Measurements from ENCODE around the gene RABL6.
"Not testable (repeated sequence)": the region's sequence is repeated elsewhere in the genome, so short reads cannot be mapped to it uniquely, and the experiment has no call there.

RABL6 gene

GRCh38 chr9:136788644-136789522 is 18.9 kb upstream of the RABL6 start:
- not testable (repeated sequence) for H3K9me3 ChIP-seq (ENCODE audit: control insufficient read depth, low read length); H3K4me3 ChIP-seq (ENCODE audit: insufficient read depth, low read depth, low read length); H3K36me3 ChIP-seq (ENCODE audit: control insufficient read depth, insufficient read depth, low read length); H3K27me3 ChIP-seq (ENCODE audit: control insufficient read depth, insufficient read depth, low read length, poor library complexity, severe bottlenecking)
- Histone ChIP-seq H3K4me1 (ENCODE audit: control insufficient read depth, insufficient read depth, low read length) (peaks cover 12% of the 10 kb centered on the region), H3K27ac (ENCODE audit: insufficient read depth, low read depth, low read length, poor library complexity, severe bottlenecking) (peak overlapping the region; percentile 50)
- WGBS, 2 experiments, result 85 to 88% methylated on average over 25 to 26 of the region's 27 CpGs

GRCh38 chr9:136789523-136789937 is 18.2 kb upstream of the RABL6 start:
- H3K27ac ChIP-seq (ENCODE audit: insufficient read depth, low read depth, low read length, poor library complexity, severe bottlenecking), result peak overlapping the region; percentile 50
- H3K9me3 ChIP-seq (ENCODE audit: control insufficient read depth, low read length), result no peaks in the 10 kb centered on the region
- no peak overlapping the region for H3K4me3 ChIP-seq (ENCODE audit: insufficient read depth, low read depth, low read length)
- 76 to 77% methylated on average over 3 of the region's 3 CpGs for WGBS, 2 experiments
- H3K27me3 ChIP-seq (ENCODE audit: control insufficient read depth, insufficient read depth, low read length, poor library complexity, severe bottlenecking), result no peaks in the 10 kb centered on the region
- no peaks in the 10 kb centered on the region for H3K36me3 ChIP-seq (ENCODE audit: control insufficient read depth, insufficient read depth, low read length)
- H3K4me1 ChIP-seq (ENCODE audit: control insufficient read depth, insufficient read depth, low read length), result peaks cover 12% of the 10 kb centered on the region

- no peaks in the 10 kb centered on the region for H3K9me3 ChIP-seq (ENCODE audit: control insufficient read depth, low read length)
- H3K36me3 ChIP-seq (ENCODE audit: control insufficient read depth, insufficient read depth, low read length), result no peaks in the 10 kb centered on the region
- peaks cover 14% of the 10 kb centered on the region for H3K4me1 ChIP-seq (ENCODE audit: control insufficient read depth, insufficient read depth, low read length)
- no peaks in the 10 kb centered on the region for H3K27me3 ChIP-seq (ENCODE audit: control insufficient read depth, insufficient read depth, low read length, poor library complexity, severe bottlenecking)
- 0% methylated on average over 70 of the region's 70 CpGs for WGBS, 2 experiments
- no peak within 1 kb of the TSS for H3K27ac ChIP-seq (ENCODE audit: insufficient read depth, low read depth, low read length, poor library complexity, severe bottlenecking)
- peak within 1 kb of the TSS; percentile 75 for H3K4me3 ChIP-seq (ENCODE audit: insufficient read depth, low read depth, low read length)
Observed at GRCh38 chr9:136790640-136791515, 16.9 kb upstream of the RABL6 start, which contains the start of gene TMEM141. Gene TMEM141 (plus strand): TSS chr9:136791344. CDS start chr9:136791371, 27 bp downstream.

- Histone ChIP-seq H3K9me3 (ENCODE audit: control insufficient read depth, low read length) (no peaks in the 10 kb centered on the region), H3K27ac (ENCODE audit: insufficient read depth, low read depth, low read length, poor library complexity, severe bottlenecking) (no peak overlapping the region), H3K4me1 (ENCODE audit: control insufficient read depth, insufficient read depth, low read length) (peaks cover 22% of the 10 kb centered on the region), H3K36me3 (ENCODE audit: control insufficient read depth, insufficient read depth, low read length) (no peaks in the 10 kb centered on the region), H3K4me3 (ENCODE audit: insufficient read depth, low read depth, low read length) (peak overlapping the region; percentile 75), H3K27me3 (ENCODE audit: control insufficient read depth, insufficient read depth, low read length, poor library complexity, severe bottlenecking) (no peaks in the 10 kb centered on the region)
- 17 to 18% methylated on average over 29 of the region's 29 CpGs for WGBS, 2 experiments
Observed at GRCh38 chr9:136791516-136792276, 16.1 kb upstream of the RABL6 start.

GRCh38 chr9:136792321-136793085 is 15.2 kb upstream of the RABL6 start:
- H3K27me3 ChIP-seq (ENCODE audit: control insufficient read depth, insufficient read depth, low read length, poor library complexity, severe bottlenecking), result no peaks in the 10 kb centered on the region
- no peaks in the 10 kb centered on the region for H3K9me3 ChIP-seq (ENCODE audit: control insufficient read depth, low read length)
- H3K4me1 ChIP-seq (ENCODE audit: control insufficient read depth, insufficient read depth, low read length), result peaks cover 28% of the 10 kb centered on the region
- no peak overlapping the region for H3K27ac ChIP-seq (ENCODE audit: insufficient read depth, low read depth, low read length, poor library complexity, severe bottlenecking)
- WGBS, 2 experiments, result 94 to 95% methylated on average over 15 of the region's 15 CpGs
- no peaks in the 10 kb centered on the region for H3K36me3 ChIP-seq (ENCODE audit: control insufficient read depth, insufficient read depth, low read length)
- H3K4me3 ChIP-seq (ENCODE audit: insufficient read depth, low read depth, low read length), result no peak overlapping the region

- H3K27ac ChIP-seq (ENCODE audit: insufficient read depth, low read depth, low read length, poor library complexity, severe bottlenecking), result no peak overlapping the region
- peaks cover 28% of the 10 kb centered on the region for H3K4me1 ChIP-seq (ENCODE audit: control insufficient read depth, insufficient read depth, low read length)
- peaks cover under 1% of the 10 kb centered on the region for H3K27me3 ChIP-seq (ENCODE audit: control insufficient read depth, insufficient read depth, low read length, poor library complexity, severe bottlenecking)
- H3K4me3 ChIP-seq (ENCODE audit: insufficient read depth, low read depth, low read length), result no peak overlapping the region
- H3K9me3 ChIP-seq (ENCODE audit: control insufficient read depth, low read length), result no peaks in the 10 kb centered on the region
- H3K36me3 ChIP-seq (ENCODE audit: control insufficient read depth, insufficient read depth, low read length), result no peaks in the 10 kb centered on the region
- WGBS, 2 experiments, result 91% methylated on average over 16 to 17 of the region's 17 CpGs
Observed at GRCh38 chr9:136793086-136793946, 14.4 kb upstream of the RABL6 start.

- Histone ChIP-seq H3K27me3 (ENCODE audit: control insufficient read depth, insufficient read depth, low read length, poor library complexity, severe bottlenecking) (peaks cover 12% of the 10 kb centered on the region), H3K4me3 (ENCODE audit: insufficient read depth, low read depth, low read length) (no peak overlapping the region), H3K36me3 (ENCODE audit: control insufficient read depth, insufficient read depth, low read length) (no peaks in the 10 kb centered on the region), H3K27ac (ENCODE audit: insufficient read depth, low read depth, low read length, poor library complexity, severe bottlenecking) (no peak overlapping the region), H3K4me1 (ENCODE audit: control insufficient read depth, insufficient read depth, low read length) (peaks cover 32% of the 10 kb centered on the region), H3K9me3 (ENCODE audit: control insufficient read depth, low read length) (no peaks in the 10 kb centered on the region)
- WGBS, 2 experiments, result 94% methylated on average over 14 of the region's 14 CpGs
Observed at GRCh38 chr9:136794281-136794999, 13.3 kb upstream of the RABL6 start.

GRCh38 chr9:136795000-136795348 is 12.8 kb upstream of the RABL6 start:
- no peaks in the 10 kb centered on the region for H3K36me3 ChIP-seq (ENCODE audit: control insufficient read depth, insufficient read depth, low read length)
- 88 to 89% methylated on average over 6 of the region's 6 CpGs for whole genome bisulfite sequencing, 2 experiments
- H3K27ac ChIP-seq (ENCODE audit: insufficient read depth, low read depth, low read length, poor library complexity, severe bottlenecking), result no peak overlapping the region
- H3K9me3 ChIP-seq (ENCODE audit: control insufficient read depth, low read length), result no peaks in the 10 kb centered on the region
- peaks cover 17% of the 10 kb centered on the region for H3K27me3 ChIP-seq (ENCODE audit: control insufficient read depth, insufficient read depth, low read length, poor library complexity, severe bottlenecking)
- H3K4me1 ChIP-seq (ENCODE audit: control insufficient read depth, insufficient read depth, low read length), result peaks cover 34% of the 10 kb centered on the region
- no peak overlapping the region for H3K4me3 ChIP-seq (ENCODE audit: insufficient read depth, low read depth, low read length)

All from ectodermal cell (in vitro differentiated cells).